ENCODE measurements around the gene DCP2. TPM values are rescaled to one million over a fixed set of nuclear protein-coding genes. Genes with fewer than 3 reads are reported as not detected.

Gene DCP2
- total RNA-seq, 1 experiment from 2014 or later: 176 TPM

DNA sequence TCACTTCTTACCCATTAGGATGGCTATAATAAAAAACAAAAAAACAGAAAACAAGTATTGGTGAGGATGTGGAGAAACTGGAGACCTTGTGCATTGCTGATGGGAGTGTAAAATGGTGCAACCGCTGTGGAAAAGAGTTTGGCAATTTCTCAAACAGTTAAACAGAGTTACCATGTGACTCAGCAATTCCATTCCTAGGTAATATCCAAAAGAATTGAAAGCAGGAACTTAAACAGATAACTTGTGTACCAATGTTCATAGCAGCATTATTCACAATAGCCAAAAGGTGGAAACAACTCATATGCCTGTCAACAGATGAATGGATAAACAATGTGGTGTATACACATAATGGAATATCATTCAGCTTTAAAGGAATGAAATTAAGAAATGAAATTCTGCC lies 28.9 kb downstream of the DCP2 start:
- Histone ChIP-seq H3K23ac (ENCODE audit: insufficient read length, low read depth, low read length) (no peak overlapping the region), H3K79me1 (ENCODE audit: insufficient read depth, low read depth, low read length, poor library complexity, severe bottlenecking) (no peaks in the 10 kb centered on the region), H3K9ac (ENCODE audit: extremely low read depth, insufficient read length, low read length) (no peak overlapping the region), H3K27me3 (ENCODE audit: insufficient read depth, low read length) (no peaks in the 10 kb centered on the region), H2BK120ac (ENCODE audit: low read depth, low read length, poor library complexity, severe bottlenecking) (no peak overlapping the region), H2AK5ac (ENCODE audit: insufficient read length, low read length) (no peak overlapping the region), H3K4ac (ENCODE audit: low read depth, low read length) (no peak overlapping the region), H2AFZ (ENCODE audit: low read length) (no peak overlapping the region), H3K79me2 (ENCODE audit: insufficient read depth, low read length) (no peaks in the 10 kb centered on the region), H3K4me1 (ENCODE audit: insufficient read depth, low read length) (no peaks in the 10 kb centered on the region), H3K23me2 (ENCODE audit: insufficient read length, low read depth, low read length, poor library complexity, severe bottlenecking) (no peaks in the 10 kb centered on the region), H4K5ac (ENCODE audit: insufficient read length, low read depth, low read length) (no peak overlapping the region), H3K4me2 (ENCODE audit: insufficient read depth, insufficient read length, low read length) (no peak overlapping the region), H4K8ac (replicated peaks; ENCODE audit: insufficient read length, low read depth, low read length) (no peak overlapping the region), H2BK20ac (ENCODE audit: low read depth, low read length, poor library complexity, severe bottlenecking) (no peak overlapping the region), H2BK12ac (ENCODE audit: insufficient read length, low read depth, low read length) (no peak overlapping the region), H4K20me1 (ENCODE audit: control insufficient read depth, insufficient read depth, insufficient read length) (no peaks in the 10 kb centered on the region), H3T11ph (ENCODE audit: low read length) (no peak overlapping the region), H3K27ac (ENCODE audit: insufficient read length, low read depth, low read length) (no peak overlapping the region), H3K14ac (ENCODE audit: insufficient read depth, low read length) (no peak overlapping the region), H4K91ac (ENCODE audit: insufficient read length, low read depth, low read length) (no peak overlapping the region), H2BK5ac (ENCODE audit: insufficient read length, low read length) (no peak overlapping the region), H3K9me3 (ENCODE audit: control insufficient read depth, low read depth, low read length) (no peaks in the 10 kb centered on the region), H3K56ac (ENCODE audit: insufficient read length, low read depth, low read length) (no peak overlapping the region), H3K18ac (ENCODE audit: insufficient read length, low read depth, low read length) (no peak overlapping the region), H2BK15ac (ENCODE audit: low read depth, low read length) (no peak overlapping the region)
- Mint-ChIP-seq H3K36me3 (ENCODE audit: insufficient read depth in 1 of 3, low read depth in 3 of 3) (peaks cover 33 to 86% (median 78%) of the 10 kb centered on the region in 3 experiments), H3K27me3 (ENCODE audit: low read depth) (no peaks in the 10 kb centered on the region), H3K4me1 (no peaks in the 10 kb centered on the region), H3K9me3 (no peaks in the 10 kb centered on the region), H3K4me3 (no peak overlapping the region), H3K27ac (no peak overlapping the region; a peak in 2 of 7 replicates)
- no peak for DNase-seq
- TF ChIP-seq CTCF (conservative IDR thresholded peaks at IDR 0.05): no peak
- no CpG with 5 or more reads among the region's 1 CpG for WGBS (ENCODE audit: extremely low coverage, insufficient read length, low lambda C conversion rate)

Data from H9 (cell line).